Keratinocyte (primary cell): ENCODE results near the gene FN3KRP. TPM values are rescaled to one million over a fixed set of nuclear protein-coding genes. Genes with fewer than 3 reads are reported as not detected.
A peak's percentile ranks its signal among the peaks of the same experiment; 100 is the strongest.

ENCODE experiments used
- DNase-seq: peaks from one replicate; pipeline ENCODE4 v3.0.0-alpha.2; 2011; ENCODE audit warnings: low read depth, missing footprints, low spot score
- FAIRE-seq: peaks from 2 replicates; lab custom pipeline; 2011; peaks lifted over from hg19 to GRCh38; lab: Jason Lieb, UNC
- H2AFZ ChIP-seq: 2 replicates; pipeline ENCODE4 v1.6.0; 2012; ENCODE audit warnings: low read length, control low read depth, inconsistent platforms; ENCODE audit not compliant: control insufficient read depth
- H3K27ac ChIP-seq: 2 replicates; pipeline ENCODE4 v1.5.1; 2011; ENCODE audit warnings: low read length; ENCODE audit not compliant: control insufficient read depth, insufficient read depth
- H3K27me3 ChIP-seq: 3 replicates; pipeline ENCODE4 v1.6.0; 2011; ENCODE audit warnings: low read length; ENCODE audit not compliant: control insufficient read depth, insufficient read depth; ENCODE audit errors: extremely low read depth
- H3K36me3 ChIP-seq, 2 experiments: 2 replicates in 1 of 2; 3 replicates in 1 of 2; pipeline ENCODE4 v1.5.1; 2011; ENCODE audit warnings: low read length in 2 of 2, mild to moderate bottlenecking in 1 of 2; ENCODE audit not compliant: control insufficient read depth in 2 of 2, insufficient read depth in 2 of 2; ENCODE audit errors: extremely low read depth in 1 of 2
- H3K4me1 ChIP-seq: 3 replicates; pipeline ENCODE4 v1.5.1; 2011; ENCODE audit warnings: low read length; ENCODE audit not compliant: control insufficient read depth, insufficient read depth; ENCODE audit errors: extremely low read depth
- H3K4me2 ChIP-seq: 3 replicates; pipeline ENCODE4 v1.6.0; 2011; ENCODE audit warnings: low read depth, low read length; ENCODE audit not compliant: control insufficient read depth, insufficient read depth; ENCODE audit errors: extremely low read depth
- H3K4me3 ChIP-seq, 3 experiments: fragments of 200-600 bp in 1 of 3; sonication (generic) in 1 of 3; 2 replicates in 2 of 3; 3 replicates in 1 of 3; pipeline ENCODE4 v1.5.1; 2011 to 2016; ENCODE audit warnings: low read length in 3 of 3, mild to moderate bottlenecking in 3 of 3, control low read depth in 2 of 3, inconsistent platforms in 1 of 3, low read depth in 1 of 3, mixed read lengths in 1 of 3, mixed run types in 1 of 3, moderate library complexity in 1 of 3; ENCODE audit not compliant: control insufficient read depth in 2 of 3, insufficient read depth in 2 of 3; ENCODE audit errors: extremely low read depth in 1 of 3
- H3K79me2 ChIP-seq: 2 replicates; pipeline ENCODE4 v1.6.0; 2012; ENCODE audit warnings: low read length; ENCODE audit not compliant: control insufficient read depth, insufficient read depth
- H3K9ac ChIP-seq: 3 replicates; pipeline ENCODE4 v1.6.0; 2011; ENCODE audit warnings: low read length; ENCODE audit not compliant: control insufficient read depth, insufficient read depth; ENCODE audit errors: extremely low read depth
- H3K9me1 ChIP-seq: 3 replicates; pipeline ENCODE4 v1.6.0; 2011; ENCODE audit warnings: low read length; ENCODE audit not compliant: control insufficient read depth, insufficient read depth; ENCODE audit errors: extremely low read depth
- H3K9me3 ChIP-seq: 2 replicates; pipeline ENCODE4 v1.5.1; 2012; ENCODE audit warnings: low read depth, low read length; ENCODE audit not compliant: control insufficient read depth
- H4K20me1 ChIP-seq: 3 replicates; pipeline ENCODE4 v1.6.0; 2011; ENCODE audit warnings: low read length; ENCODE audit not compliant: control insufficient read depth, insufficient read depth; ENCODE audit errors: extremely low read depth
- CTCF ChIP-seq, 3 experiments: IDR thresholded peaks in 1 of 3; conservative IDR thresholded peaks in 1 of 3; optimal IDR thresholded peaks in 1 of 3; 2 replicates in 2 of 3; 3 replicates in 1 of 3; pipeline versions ENCODE3 to v1.5.1; 2011; ENCODE audit warnings: low read length in 3 of 3, mild to moderate bottlenecking in 3 of 3, moderate library complexity in 2 of 3, control low read depth in 1 of 3, inconsistent platforms in 1 of 3; ENCODE audit not compliant: insufficient read depth in 2 of 3; ENCODE audit errors: extremely low read depth in 1 of 3
- EZH2 ChIP-seq: IDR thresholded peaks from one replicate; pipeline ENCODE4 v1.6.1; 2012; ENCODE audit warnings: inconsistent platforms, mild to moderate bottlenecking, low read length, moderate library complexity
- dilution Hi-C: fragments of 300-500 bp; cut with MboI; formaldehyde crosslinking; loops from one replicate; pipeline ENCODE4 v1.7.0; 2020; ENCODE audit warnings: low sequenced_read_pairs; ENCODE audit not compliant: extremely low pct_ligation_motif_present
- polyA plus RNA-seq, 5 experiments: library from polyadenylated mRNA; depleted of rRNA in 3 of 5; stranded (reverse) in 3 of 5; stranded (forward) in 1 of 5; unstranded in 1 of 5; fragments of >200 nt; gene quantifications; 1 replicate in 1 of 5; 2 replicates in 3 of 5; 3 replicates in 1 of 5; pipeline versions ENCODE4 v1.2.1 to v1.2.3, GENCODE V29; 2011 to 2012; ENCODE audit warnings: missing spikeins in 2 of 5, low read depth in 1 of 5, low replicate concordance in 1 of 5

Gene FN3KRP
- polyA plus RNA-seq, 1 donor (not counting 4 experiments of a cell fraction or from before 2014, with no cell fraction given): 25.7 TPM

GRCh38 chr17:82698065-82698973 is 18.2 kb upstream of the FN3KRP start, which contains the start of gene RAB40B:
RAB40B (minus strand) TSS chr17:82698698; CDS start chr17:82698596, 102 bp downstream.
- H2AFZ ChIP-seq: peak within 1 kb of the TSS; percentile 69
- H3K9me1 ChIP-seq: no peaks in the 10 kb centered on the region
- peak within 1 kb of the TSS; percentile 61 for H3K9ac ChIP-seq
- no peaks in the 10 kb centered on the region for H4K20me1 ChIP-seq
- H3K36me3 ChIP-seq: no peaks in the 10 kb centered on the region
- no peak within 1 kb of the TSS for H3K27ac ChIP-seq
- peaks cover 3% of the 10 kb centered on the region for H3K9me3 ChIP-seq
- TF ChIP-seq CTCF (optimal IDR thresholded peaks at IDR 0.05 in 1 of 3, IDR thresholded peaks at IDR 0.05 in 1 of 3, conservative IDR thresholded peaks at IDR 0.05 in 1 of 3; ENCODE audit: extremely low read depth in 1 of 3, insufficient read depth in 2 of 3, low read length in 3 of 3): no peak
- TF ChIP-seq EZH2: no peak
- H3K27me3 ChIP-seq: peaks cover 6% of the 10 kb centered on the region
- FAIRE-seq (no peak), DNase-seq (peak; percentile 88)
- peak within 1 kb of the TSS; percentile 82 for H3K4me2 ChIP-seq
- peaks cover 2% of the 10 kb centered on the region for H3K79me2 ChIP-seq
- H3K4me3 ChIP-seq: peak within 1 kb of the TSS; percentile 63 to 66 (median 64)
- dilution Hi-C loops: no loop called here
- H3K4me1 ChIP-seq: peaks cover 17% of the 10 kb centered on the region

- dilution Hi-C loops: no loop called here
- Histone ChIP-seq H3K9me3 (peaks cover 3% of the 10 kb centered on the region), H3K4me2 (peak overlapping the region; percentile 79), H3K4me1 (peaks cover 17% of the 10 kb centered on the region), H3K9me1 (no peaks in the 10 kb centered on the region), H3K4me3 (peak overlapping the region; percentile 51 to 64 (median 58)), H3K79me2 (peaks cover 2% of the 10 kb centered on the region), H3K36me3 (no peaks in the 10 kb centered on the region), H2AFZ (peak overlapping the region; percentile 69), H3K9ac (peak overlapping the region; percentile 47), H4K20me1 (no peaks in the 10 kb centered on the region), H3K27me3 (peaks cover 6% of the 10 kb centered on the region), H3K27ac (no peak overlapping the region)
- TF ChIP-seq CTCF (optimal IDR thresholded peaks at IDR 0.05 in 1 of 3, IDR thresholded peaks at IDR 0.05 in 1 of 3, conservative IDR thresholded peaks at IDR 0.05 in 1 of 3; ENCODE audit: extremely low read depth in 1 of 3, insufficient read depth in 2 of 3, low read length in 3 of 3) (no peak), EZH2 (no peak)
- DNase-seq (no peak), FAIRE-seq (no peak)
Observed at GRCh38 chr17:82698974-82699442, 17.5 kb upstream of the FN3KRP start.
